Measurements from ENCODE around the gene ZNF236. TPM values are rescaled to one million over a fixed set of nuclear protein-coding genes. Genes with fewer than 3 reads are reported as not detected.

Gene ZNF236
- polyA plus RNA-seq, 2 of the 4 experiments (the other 2 are of a cell fraction): 2.6 to 7.8 TPM

DNA sequence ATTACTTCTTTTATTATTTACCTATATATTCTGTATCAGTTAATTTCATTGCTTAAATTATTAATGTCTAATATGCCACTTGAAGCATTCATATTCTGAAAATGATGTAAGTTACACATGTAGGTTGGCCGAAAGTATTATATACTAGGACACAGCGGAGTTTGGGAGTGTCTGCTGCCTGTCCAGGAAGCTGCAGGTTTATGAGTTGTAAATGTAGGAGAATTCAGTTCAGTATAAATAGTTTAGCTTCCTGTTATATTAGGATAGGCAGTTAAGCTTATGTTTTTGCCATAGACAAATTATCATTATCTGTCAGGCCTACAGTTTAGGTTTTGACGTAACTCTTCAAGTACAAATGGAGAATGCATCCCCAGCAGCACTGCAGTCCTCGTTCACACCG is 18.9 kb upstream of the ZNF236 start:
- POLR2A ChIA-PET: interaction anchor here (0.6 kb wide), 1 partner anchor 11 kb away, joined by 9 read pairs; no protein-coding TSS in a partner anchor
- 27% methylated on average over 5 of the region's 5 CpGs for WGBS (ENCODE audit: missing lambda C conversion rate)
- CTCF ChIA-PET: interaction anchor here (0.6 to 4.0 kb wide), 33 partner anchors 10 to 899 kb away, joined by 3 to 67 read pairs (median 4); partner anchors contain the start of gene ZNF236
- Histone ChIP-seq H3K9me3 (no peaks in the 10 kb centered on the region; the same call in 2 of the 3 replicates), H3K27ac (peak overlapping the region in 1 of 2 experiments; percentile 47; a peak in 2 of 6 replicates), H3K4me3 (no peak overlapping the region), H3K4me1 (peaks cover 3% of the 10 kb centered on the region; the same call in 1 of the 3 replicates), H3K4me2 (peak overlapping the region; percentile 75)
- no peak for DNase-seq (ENCODE audit: low read depth in 1 of 2, low spot score in 1 of 2)
- TF ChIP-seq, protein P1, sequence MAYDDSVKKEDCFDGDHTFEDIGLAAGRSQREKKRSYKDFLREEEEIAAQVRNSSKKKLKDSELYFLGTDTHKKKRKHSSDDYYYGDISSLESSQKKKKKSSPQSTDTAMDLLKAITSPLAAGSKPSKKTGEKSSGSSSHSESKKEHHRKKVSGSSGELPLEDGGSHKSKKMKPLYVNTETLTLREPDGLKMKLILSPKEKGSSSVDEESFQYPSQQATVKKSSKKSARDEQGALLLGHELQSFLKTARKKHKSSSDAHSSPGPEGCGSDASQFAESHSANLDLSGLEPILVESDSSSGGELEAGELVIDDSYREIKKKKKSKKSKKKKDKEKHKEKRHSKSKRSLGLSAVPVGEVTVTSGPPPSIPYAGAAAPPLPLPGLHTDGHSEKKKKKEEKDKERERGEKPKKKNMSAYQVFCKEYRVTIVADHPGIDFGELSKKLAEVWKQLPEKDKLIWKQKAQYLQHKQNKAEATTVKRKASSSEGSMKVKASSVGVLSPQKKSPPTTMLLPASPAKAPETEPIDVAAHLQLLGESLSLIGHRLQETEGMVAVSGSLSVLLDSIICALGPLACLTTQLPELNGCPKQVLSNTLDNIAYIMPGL (CRISPR knock-in tag; IDR thresholded peaks at IDR 0.05; ENCODE audit: borderline replicate concordance): no peak
- no peak for TF ChIP-seq HEYL (CRISPR knock-in tag; IDR thresholded peaks at IDR 0.05)
- TF ChIP-seq RFX5 (IDR thresholded peaks at IDR 0.05): no peak
- no peak for TF ChIP-seq NFE2L2 (conservative IDR thresholded peaks at IDR 0.05; ENCODE audit: low read length)
- no peak for TF ChIP-seq FOXS1 (CRISPR knock-in tag; IDR thresholded peaks at IDR 0.05)
- no peak for TF ChIP-seq GATA3 (IDR thresholded peaks at IDR 0.05; ENCODE audit: borderline replicate concordance)
- TF ChIP-seq JUN (IDR thresholded peaks at IDR 0.05): no peak
- no peak for TF ChIP-seq E2F6 (IDR thresholded peaks at IDR 0.05; ENCODE audit: borderline replicate concordance, low read depth)
- TF ChIP-seq NR3C1 (IDR thresholded peaks at IDR 0.05): no peak
- TF ChIP-seq HOXB13 (CRISPR knock-in tag; IDR thresholded peaks at IDR 0.05; ENCODE audit: low read depth): no peak
- TF ChIP-seq CBX2 (IDR thresholded peaks at IDR 0.05; ENCODE audit: borderline replicate concordance, low read depth): no peak
- no peak for TF ChIP-seq MAZ (IDR thresholded peaks at IDR 0.05; ENCODE audit: borderline replicate concordance, low read depth, low read length)
- no peak for TF ChIP-seq HDAC2 (IDR thresholded peaks at IDR 0.05)
- no peak for TF ChIP-seq RNF2 (IDR thresholded peaks at IDR 0.05; ENCODE audit: borderline replicate concordance, low read depth)
- no peak for TF ChIP-seq ZSCAN20 (CRISPR knock-in tag; IDR thresholded peaks at IDR 0.05)
- no peak for FAIRE-seq
- ATAC-seq: no peak

GRCh38 chr18:76803814-76804213 is 18.5 kb upstream of the ZNF236 start:
- peak; percentile 86 to 87 for ATAC-seq
- H3K27ac ChIP-seq: peak overlapping the region; percentile 26 to 47; a peak in 2 of 6 replicates
- no peak overlapping the region for H3K4me3 ChIP-seq
- no peak for TF ChIP-seq FOSL2 (IDR thresholded peaks at IDR 0.05)
- peak; percentile 57 for TF ChIP-seq FOSL2 (CRISPR knock-in tag; IDR thresholded peaks at IDR 0.05)
- TF ChIP-seq EHMT2 (IDR thresholded peaks at IDR 0.05; ENCODE audit: low read depth): no peak
- peak; percentile 55 to 73 for TF ChIP-seq RAD21 (conservative IDR thresholded peaks at IDR 0.05 in 1 of 2, IDR thresholded peaks at IDR 0.05 in 1 of 2)
- TF ChIP-seq, protein P2, sequence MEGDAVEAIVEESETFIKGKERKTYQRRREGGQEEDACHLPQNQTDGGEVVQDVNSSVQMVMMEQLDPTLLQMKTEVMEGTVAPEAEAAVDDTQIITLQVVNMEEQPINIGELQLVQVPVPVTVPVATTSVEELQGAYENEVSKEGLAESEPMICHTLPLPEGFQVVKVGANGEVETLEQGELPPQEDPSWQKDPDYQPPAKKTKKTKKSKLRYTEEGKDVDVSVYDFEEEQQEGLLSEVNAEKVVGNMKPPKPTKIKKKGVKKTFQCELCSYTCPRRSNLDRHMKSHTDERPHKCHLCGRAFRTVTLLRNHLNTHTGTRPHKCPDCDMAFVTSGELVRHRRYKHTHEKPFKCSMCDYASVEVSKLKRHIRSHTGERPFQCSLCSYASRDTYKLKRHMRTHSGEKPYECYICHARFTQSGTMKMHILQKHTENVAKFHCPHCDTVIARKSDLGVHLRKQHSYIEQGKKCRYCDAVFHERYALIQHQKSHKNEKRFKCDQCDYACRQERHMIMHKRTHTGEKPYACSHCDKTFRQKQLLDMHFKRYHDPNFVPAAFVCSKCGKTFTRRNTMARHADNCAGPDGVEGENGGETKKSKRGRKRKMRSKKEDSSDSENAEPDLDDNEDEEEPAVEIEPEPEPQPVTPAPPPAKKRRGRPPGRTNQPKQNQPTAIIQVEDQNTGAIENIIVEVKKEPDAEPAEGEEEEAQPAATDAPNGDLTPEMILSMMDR (IDR thresholded peaks at IDR 0.05): peak; percentile 67
- no peak for TF ChIP-seq ZNF302 (CRISPR knock-in tag; IDR thresholded peaks at IDR 0.05)
- TF ChIP-seq MYC (IDR thresholded peaks at IDR 0.05; ENCODE audit: borderline replicate concordance, low read length): no peak
- peak; percentile 58 for TF ChIP-seq SMC3 (IDR thresholded peaks at IDR 0.05)
- no peak for TF ChIP-seq CEBPB (IDR thresholded peaks at IDR 0.05)
- CTCF ChIA-PET: interaction anchor here (0.7 to 4.0 kb wide), 32 partner anchors 9 to 899 kb away, joined by 3 to 67 read pairs (median 4); partner anchors contain the start of gene ZNF236
- peak overlapping the region; percentile 75 for H3K4me2 ChIP-seq
- FAIRE-seq: no peak
- 2% methylated on average over 11 of the region's 11 CpGs for WGBS (ENCODE audit: missing lambda C conversion rate)
- POLR2A ChIA-PET: no interaction called here
- no peaks in the 10 kb centered on the region; the same call in 2 of the 3 replicates for H3K9me3 ChIP-seq
- peak; percentile 55 to 76 for DNase-seq (ENCODE audit: low read depth in 1 of 2, low spot score in 1 of 2)
- peaks cover 3% of the 10 kb centered on the region; the same call in 1 of the 3 replicates for H3K4me1 ChIP-seq

Measured in A549 (cell line).